AG08395 (cell line): Measurements from ENCODE around the gene ANKRD17.
A peak's percentile ranks its signal among the peaks of the same experiment; 100 is the strongest.

ENCODE experiments used
- DNase-seq: peaks from one replicate; pipeline ENCODE4 v3.0.0; 2012; ENCODE audit warnings: mixed read lengths, low spot score

ANKRD17 gene

GRCh38 chr4:73127839-73128453 lies 130.7 kb downstream of the ANKRD17 start:
- DNase-seq: peak; percentile 18

DNA sequence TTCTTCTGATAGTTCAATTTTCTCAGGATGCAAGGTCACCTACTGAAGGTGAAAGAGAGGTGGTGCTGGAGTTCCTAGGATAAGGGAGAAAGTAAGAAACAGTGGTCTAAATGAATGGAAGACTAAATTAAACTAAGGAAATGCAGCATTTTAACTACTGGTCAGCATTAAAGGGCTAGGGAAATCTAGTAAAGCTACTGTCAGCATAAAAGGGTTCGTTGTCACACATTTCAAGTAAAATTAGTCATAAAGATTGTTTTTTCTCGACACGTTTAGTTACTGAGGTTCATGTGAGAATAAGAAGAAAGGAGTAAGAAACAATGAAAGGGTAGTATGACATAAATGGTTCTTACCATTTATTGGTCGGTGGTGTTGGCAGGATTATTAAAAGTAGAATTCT lies 149.1 kb downstream of the ANKRD17 start:
- no peak for DNase-seq

- no peak for DNase-seq
Observed at GRCh38 chr4:73104695-73105094, 153.9 kb downstream of the ANKRD17 start.

DNA sequence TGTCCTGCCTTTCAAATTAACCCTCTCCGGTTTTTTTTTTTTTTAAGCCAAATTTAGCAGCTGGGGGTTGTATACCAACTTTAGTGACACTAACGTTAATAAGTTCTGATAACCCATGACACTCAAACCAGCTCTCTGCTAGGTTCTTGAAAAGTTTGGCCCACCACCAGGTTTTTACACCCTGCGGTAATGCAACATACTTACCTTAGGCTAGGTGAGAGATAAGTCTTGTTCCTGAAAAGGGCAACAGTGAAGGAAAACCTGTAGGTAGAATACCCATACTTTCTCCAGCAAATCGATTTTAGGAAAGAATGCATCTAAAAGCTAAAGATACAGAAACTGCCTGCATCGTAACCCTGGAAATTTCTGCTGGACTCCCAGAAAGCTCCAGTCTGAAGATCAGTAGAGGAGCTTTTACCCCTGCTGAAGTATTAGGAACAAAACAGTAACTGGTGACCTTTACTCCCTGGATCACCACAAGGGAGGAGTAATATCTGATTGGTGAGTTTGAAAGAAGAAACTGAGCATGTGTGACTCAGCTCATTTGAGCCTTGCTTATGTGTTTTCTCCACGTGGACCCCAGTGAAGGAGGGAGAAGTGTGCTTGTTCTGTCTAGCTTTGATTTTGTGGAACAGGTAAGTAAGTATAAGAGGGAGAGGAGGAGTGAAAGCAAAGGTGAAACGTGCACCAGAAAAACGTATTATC lies 154.6 kb downstream of the ANKRD17 start:
- DNase-seq: no peak

DNA sequence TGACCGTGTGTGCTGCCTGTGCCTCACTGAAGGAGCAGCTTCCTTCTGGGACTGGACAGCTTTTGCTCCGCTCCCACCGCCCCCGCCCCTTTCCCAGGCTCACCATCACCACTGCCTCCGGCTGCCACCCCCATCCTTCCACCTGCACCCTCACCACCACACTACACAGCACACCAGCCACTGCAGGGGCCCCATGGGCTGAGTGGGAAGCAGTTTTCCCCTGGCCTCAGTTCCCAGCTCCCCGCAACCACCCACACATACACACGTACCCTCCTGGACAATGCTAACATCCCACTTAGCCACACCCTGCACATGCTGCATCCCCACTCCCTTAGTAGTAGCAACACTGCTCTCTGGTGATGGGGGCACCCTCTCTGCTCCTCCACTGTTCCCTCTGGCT lies 159.5 kb downstream of the ANKRD17 start:
- no peak for DNase-seq

DNA sequence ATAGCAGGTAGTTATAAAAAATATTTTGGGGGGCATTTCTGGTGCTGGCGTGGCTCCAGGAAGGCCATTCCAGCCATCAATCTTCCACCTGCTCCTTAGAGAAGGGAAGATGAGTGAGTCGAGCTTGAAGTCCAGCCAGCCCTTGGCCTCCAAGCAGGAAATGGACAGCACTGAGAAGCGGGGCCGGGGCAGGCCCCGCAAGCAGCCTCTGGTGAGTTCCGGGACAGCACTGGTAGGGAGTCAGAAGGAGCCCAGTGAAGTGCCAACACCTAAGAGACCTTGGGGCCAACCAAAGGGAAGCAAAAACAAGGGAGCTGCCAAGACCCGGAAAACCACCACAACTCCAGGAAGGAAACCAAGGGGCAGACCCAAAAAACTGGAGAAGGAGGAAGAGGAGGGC lies 159.9 kb downstream of the ANKRD17 start:
- DNase-seq: no peak

DNA sequence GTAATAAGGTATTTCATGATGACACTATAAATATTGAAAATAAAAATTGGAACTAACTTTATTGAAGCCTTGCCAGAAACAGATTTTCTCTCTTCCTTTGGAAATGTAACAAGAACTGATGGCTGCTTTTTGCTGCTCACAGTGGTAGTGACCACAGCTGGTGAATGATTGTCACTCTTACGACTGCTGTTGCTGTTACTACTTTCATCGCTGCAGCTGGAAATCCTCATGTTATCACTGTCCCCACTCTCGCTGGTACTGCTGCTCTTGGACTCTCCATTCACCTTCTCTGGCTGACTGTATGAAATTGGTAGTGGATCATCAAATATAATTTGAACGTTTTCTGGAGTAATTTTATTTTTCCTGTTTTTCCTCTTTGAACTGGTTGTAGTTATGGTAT lies 160.6 kb downstream of the ANKRD17 start:
- DNase-seq: no peak

GRCh38 chr4:73092868-73093267 lies 165.7 kb downstream of the ANKRD17 start:
- DNase-seq: no peak

- DNase-seq: no peak
Observed at GRCh38 chr4:73090738-73091137, 167.9 kb downstream of the ANKRD17 start.

DNA sequence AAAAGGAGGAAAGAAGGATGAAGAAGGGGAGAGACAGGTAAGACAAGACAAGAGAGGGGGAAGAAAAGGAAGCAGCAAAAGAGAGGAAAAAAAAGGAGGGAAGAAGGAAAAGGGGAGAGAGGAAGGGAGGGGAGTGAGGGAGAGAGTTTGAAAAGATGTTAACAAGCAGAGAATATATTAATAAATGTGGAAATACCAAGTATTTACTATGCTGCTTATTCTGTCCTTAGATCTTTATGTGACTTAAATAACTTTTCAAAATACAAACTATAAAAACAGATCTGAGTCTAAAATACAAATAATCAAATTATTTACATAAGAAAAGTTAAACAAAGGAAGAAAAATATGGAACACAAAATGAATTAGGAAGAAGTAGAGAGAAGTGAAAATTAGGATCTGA lies 170.7 kb downstream of the ANKRD17 start:
- DNase-seq: no peak

DNA sequence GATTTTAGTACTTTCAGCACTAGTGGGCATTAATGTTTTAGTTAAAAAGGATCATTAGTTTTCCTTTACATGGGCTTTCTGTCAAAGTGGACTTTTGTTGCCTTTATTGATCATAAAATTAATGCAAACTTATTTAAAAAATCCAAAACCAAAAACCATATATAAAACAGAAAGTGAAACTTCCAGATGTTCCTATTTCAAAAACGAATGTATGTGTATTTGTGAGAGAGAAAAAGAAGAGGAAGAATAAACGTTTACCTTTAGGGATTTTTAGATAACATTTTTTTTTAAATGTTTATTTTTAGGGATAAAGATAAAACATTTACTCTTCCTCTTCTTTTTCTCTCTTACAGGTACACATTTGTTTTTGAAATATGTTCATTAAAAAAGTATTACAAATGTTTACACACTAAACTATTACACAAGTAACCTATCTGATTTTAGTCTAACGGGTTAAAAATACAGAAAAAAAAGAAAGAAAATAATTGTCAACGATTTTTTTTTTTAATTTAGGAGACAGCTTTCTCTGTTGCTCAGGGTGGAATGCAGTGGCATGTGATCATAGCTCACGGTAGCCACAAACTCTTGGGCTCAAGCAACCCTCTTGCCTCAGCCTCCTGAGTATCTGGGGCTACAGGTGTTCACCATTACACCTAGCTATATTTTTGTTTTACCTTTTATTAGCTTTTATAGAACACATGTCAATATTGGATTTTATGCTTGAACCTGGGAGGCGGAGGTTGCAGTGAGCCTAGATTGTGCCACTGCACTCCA lies 172.3 kb downstream of the ANKRD17 start:
- no peak for DNase-seq

GRCh38 chr4:73080789-73081188 lies 177.8 kb downstream of the ANKRD17 start:
- no peak for DNase-seq

- DNase-seq: no peak
Observed at GRCh38 chr4:73075832-73076231, 182.8 kb downstream of the ANKRD17 start.

DNA sequence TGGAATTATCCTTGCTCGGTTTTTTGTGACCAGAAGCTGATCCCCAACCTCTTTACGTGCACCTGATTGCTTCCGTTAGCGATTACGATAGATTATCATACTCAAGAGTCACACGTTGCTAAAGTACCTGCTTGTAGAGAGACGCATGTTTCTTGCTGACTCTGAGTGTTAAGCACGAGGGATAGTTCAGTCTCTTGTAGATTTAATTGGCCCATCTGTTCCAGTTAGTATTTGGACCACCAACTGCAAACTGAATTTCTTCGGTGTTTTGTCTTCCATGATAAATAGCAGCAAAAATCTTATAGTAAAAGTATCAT lies 188.6 kb downstream of the ANKRD17 start:
- no peak for DNase-seq

- DNase-seq: peak; percentile 98
Observed at GRCh38 chr4:73069338-73070073, 189.1 kb downstream of the ANKRD17 start, which contains the start of gene COX18. TSS of gene COX18 (minus strand) at chr4:73069716. CDS start at chr4:73069649, 67 bp downstream.

DNA sequence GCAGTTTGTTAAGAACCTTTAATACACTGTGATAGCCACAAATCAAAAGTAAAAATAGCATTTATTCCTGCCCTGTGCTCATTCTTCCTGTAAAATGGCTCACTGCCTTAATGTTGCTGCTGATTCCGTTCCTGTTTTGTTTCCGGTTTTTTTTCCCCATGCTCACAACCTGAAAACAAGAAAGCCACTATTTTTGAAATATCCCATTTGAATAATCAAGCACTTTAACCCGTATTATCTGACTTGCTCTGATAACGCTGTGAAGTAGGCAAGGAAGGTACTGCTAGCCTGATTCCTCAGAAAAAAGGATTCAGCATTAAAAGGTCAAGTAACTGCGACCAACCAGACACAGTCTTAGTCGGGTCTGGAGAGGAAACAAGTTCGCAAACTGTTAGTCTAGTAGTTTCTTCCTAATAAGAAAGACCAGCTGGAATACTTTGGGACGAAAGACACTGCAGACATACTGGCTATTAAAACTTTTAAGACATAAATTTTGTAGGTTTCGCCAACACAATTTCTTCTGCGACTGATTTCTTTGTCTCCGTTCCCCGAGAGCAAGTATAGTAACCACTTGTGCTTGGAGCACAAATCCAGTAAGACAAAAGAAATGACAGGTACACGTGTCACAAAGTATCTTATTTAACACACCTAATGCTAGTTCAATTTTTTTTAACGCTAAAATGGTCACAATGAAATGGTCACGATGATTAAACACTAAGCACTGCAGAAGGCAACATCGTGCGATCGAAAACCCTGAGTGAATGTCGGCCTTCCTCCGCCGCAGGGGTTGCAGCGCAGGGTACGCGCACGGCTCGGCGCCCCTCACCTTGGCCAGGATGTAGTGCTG lies 189.9 kb downstream of the ANKRD17 start:
- DNase-seq: peak; percentile 7

- no peak for DNase-seq
Observed at GRCh38 chr4:73067971-73068394, 190.6 kb downstream of the ANKRD17 start.

DNA sequence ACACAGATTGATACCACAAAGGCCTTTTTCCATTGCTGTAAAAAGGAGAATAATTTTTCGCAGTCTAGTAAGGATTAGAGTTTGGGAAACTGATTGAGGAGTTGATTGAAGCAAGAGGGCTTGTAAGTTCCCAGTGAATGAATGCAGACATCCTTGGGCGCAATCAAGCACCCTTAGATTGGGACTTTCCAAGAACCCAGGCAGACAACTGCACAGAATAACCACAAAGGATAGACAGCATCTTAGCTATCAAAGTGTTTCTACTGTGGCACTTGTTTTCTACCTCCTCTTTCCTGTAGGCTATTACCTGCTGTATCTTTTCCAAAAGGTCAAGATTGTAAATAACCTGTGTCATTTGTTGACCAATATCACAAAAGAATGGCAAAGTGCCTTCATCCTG lies 191.7 kb downstream of the ANKRD17 start:
- no peak for DNase-seq

- DNase-seq: no peak
Observed at GRCh38 chr4:73066445-73066844, 192.2 kb downstream of the ANKRD17 start.

DNA sequence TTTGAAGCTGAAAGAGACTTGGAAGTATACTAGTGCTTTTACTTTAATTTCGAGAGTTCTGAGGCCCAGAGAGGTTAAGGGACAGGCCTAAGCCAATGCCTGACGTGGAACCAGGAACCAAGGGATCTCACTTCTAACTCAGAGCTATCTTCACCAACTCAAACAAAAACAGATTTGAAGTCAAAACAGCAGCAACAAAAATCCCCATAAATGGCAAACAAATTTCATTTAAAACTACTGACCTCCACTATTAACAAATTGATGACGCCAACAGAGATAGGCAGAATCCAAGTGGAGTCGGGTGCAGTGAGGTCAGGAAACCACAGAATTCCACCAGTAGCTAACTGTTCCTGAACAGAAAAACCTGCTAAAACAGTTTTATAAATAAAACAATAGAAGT lies 194.1 kb downstream of the ANKRD17 start:
- no peak for DNase-seq

GRCh38 chr4:73055241-73055897 lies 203.2 kb downstream of the ANKRD17 start:
- no peak for DNase-seq
